Measurements from ENCODE around the gene ADAMTS9.

The ADAMTS9 gene

GRCh38 chr3:64685800-64686445 is 1.9 kb downstream of the ADAMTS9 start:
- no peak for DNase-seq

- no peak for DNase-seq
These were observed 2.4 kb downstream of the ADAMTS9 start for GRCh38 chr3:64685331-64685799.

- no peak for DNase-seq
These were observed 3.0 kb downstream of the ADAMTS9 start for GRCh38 chr3:64684715-64685261.

- DNase-seq, result no peak
These were observed 6.0 kb downstream of the ADAMTS9 start for GRCh38 chr3:64681827-64682226.

GRCh38 chr3:64681015-64681414 is 6.8 kb downstream of the ADAMTS9 start:
- DNase-seq, result no peak

GRCh38 chr3:64680334-64680733 is 7.5 kb downstream of the ADAMTS9 start:
- DNase-seq, result no peak

- no peak for DNase-seq
These were observed 9.7 kb downstream of the ADAMTS9 start for GRCh38 chr3:64677961-64678716.

- no peak for DNase-seq
These were observed 11.0 kb downstream of the ADAMTS9 start for GRCh38 chr3:64676831-64677230.

GRCh38 chr3:64675687-64676247 is 12.0 kb downstream of the ADAMTS9 start:
- DNase-seq, result no peak

GRCh38 chr3:64674591-64675076 is 13.2 kb downstream of the ADAMTS9 start:
- no peak for DNase-seq

GRCh38 chr3:64673159-64673715 is 14.6 kb downstream of the ADAMTS9 start:
- DNase-seq, result no peak

- DNase-seq, result no peak
These were observed 19.0 kb downstream of the ADAMTS9 start for GRCh38 chr3:64668582-64669510.

- DNase-seq, result no peak
These were observed 19.8 kb downstream of the ADAMTS9 start for GRCh38 chr3:64667887-64668581.

- no peak for DNase-seq
These were observed 20.7 kb downstream of the ADAMTS9 start for GRCh38 chr3:64667138-64667537.

- DNase-seq, result no peak
These were observed 21.6 kb downstream of the ADAMTS9 start for GRCh38 chr3:64666171-64666588.

- no peak for DNase-seq
These were observed 23.4 kb downstream of the ADAMTS9 start for GRCh38 chr3:64664397-64664796.

GRCh38 chr3:64659617-64659978 is 28.2 kb downstream of the ADAMTS9 start:
- DNase-seq, result no peak

GRCh38 chr3:64658001-64658400 is 29.8 kb downstream of the ADAMTS9 start:
- no peak for DNase-seq

GRCh38 chr3:64656544-64656943 is 31.3 kb downstream of the ADAMTS9 start:
- no peak for DNase-seq

- DNase-seq, result no peak
These were observed 32.6 kb downstream of the ADAMTS9 start for GRCh38 chr3:64655160-64655559.

GRCh38 chr3:64654013-64654412 is 33.8 kb downstream of the ADAMTS9 start:
- no peak for DNase-seq

- no peak for DNase-seq
These were observed 34.7 kb downstream of the ADAMTS9 start for GRCh38 chr3:64653101-64653500.

Measured in CD4-positive, alpha-beta T cell treated with Interleukin-6 for 4 hours (primary cell).